OCI-LY7 (cell line): ENCODE results near the gene SLBP.

Source experiments
- EZH2phosphoT487 ChIP-seq: fragments of 200-600 bp; sonication (generic); IDR thresholded peaks from 2 replicates; pipeline ENCODE4 v1.6.1; 2018; ENCODE audit warnings: low read depth, borderline replicate concordance, mild to moderate bottlenecking, mixed run types, antibody characterized with exemption, low read length, moderate library complexity, mixed read lengths
- TF ChIP-seq, protein P1 (sequence below): fragments of 200-600 bp; sonication (generic); conservative IDR thresholded peaks from 2 replicates; pipeline ENCODE4 v1.5.1; 2014; ENCODE audit warnings: mild to moderate bottlenecking, antibody characterized with exemption, low read length, moderate library complexity, mixed read lengths

GRCh38 chr4:1675802-1676137, 36.3 kb downstream of the SLBP start:
- TF ChIP-seq, protein P1, sequence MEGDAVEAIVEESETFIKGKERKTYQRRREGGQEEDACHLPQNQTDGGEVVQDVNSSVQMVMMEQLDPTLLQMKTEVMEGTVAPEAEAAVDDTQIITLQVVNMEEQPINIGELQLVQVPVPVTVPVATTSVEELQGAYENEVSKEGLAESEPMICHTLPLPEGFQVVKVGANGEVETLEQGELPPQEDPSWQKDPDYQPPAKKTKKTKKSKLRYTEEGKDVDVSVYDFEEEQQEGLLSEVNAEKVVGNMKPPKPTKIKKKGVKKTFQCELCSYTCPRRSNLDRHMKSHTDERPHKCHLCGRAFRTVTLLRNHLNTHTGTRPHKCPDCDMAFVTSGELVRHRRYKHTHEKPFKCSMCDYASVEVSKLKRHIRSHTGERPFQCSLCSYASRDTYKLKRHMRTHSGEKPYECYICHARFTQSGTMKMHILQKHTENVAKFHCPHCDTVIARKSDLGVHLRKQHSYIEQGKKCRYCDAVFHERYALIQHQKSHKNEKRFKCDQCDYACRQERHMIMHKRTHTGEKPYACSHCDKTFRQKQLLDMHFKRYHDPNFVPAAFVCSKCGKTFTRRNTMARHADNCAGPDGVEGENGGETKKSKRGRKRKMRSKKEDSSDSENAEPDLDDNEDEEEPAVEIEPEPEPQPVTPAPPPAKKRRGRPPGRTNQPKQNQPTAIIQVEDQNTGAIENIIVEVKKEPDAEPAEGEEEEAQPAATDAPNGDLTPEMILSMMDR: no peak
- TF ChIP-seq EZH2phosphoT487: no peak
